Fibroblast of villous mesenchyme (primary cell): ENCODE data around the gene HOMEZ. TPM values are rescaled to one million over a fixed set of nuclear protein-coding genes. Genes with fewer than 3 reads are reported as not detected.
A peak's percentile ranks its signal among the peaks of the same experiment; 100 is the strongest.

Source experiments
- DNase-seq: peaks from one replicate; pipeline ENCODE4 v3.0.0-alpha.2; 2010; ENCODE audit warnings: low read depth
- H3K4me3 ChIP-seq: 2 replicates; pipeline ENCODE4 v1.5.1; 2011; ENCODE audit warnings: low read depth, mild to moderate bottlenecking, low read length
- CTCF ChIP-seq: IDR thresholded peaks from 2 replicates; pipeline ENCODE4 v1.5.1; 2012; ENCODE audit warnings: low read depth, mild to moderate bottlenecking, low read length; ENCODE audit not compliant: insufficient read depth
- total RNA-seq: library from RNA; depleted of rRNA; stranded (reverse); fragments of >200 nt; gene quantifications from 2 replicates; pipeline ENCODE4 v1.2.3, GENCODE V29; 2012

HOMEZ gene
- total RNA-seq, 1 donor: 6.0 TPM

GRCh38 chr14:23306412-23307145 is 20.6 kb upstream of the HOMEZ start, which contains the start of gene BCL2L2:
Gene BCL2L2 (plus strand): TSS chr14:23306833. CDS start chr14:23307768, 935 bp downstream.
- DNase-seq: peak; percentile 94
- TF ChIP-seq CTCF: no peak
- H3K4me3 ChIP-seq: peak within 1 kb of the TSS; percentile 94

GRCh38 chr14:23302290-23303225 is 16.6 kb upstream of the HOMEZ start, which contains the start of gene PPP1R3E:
Gene PPP1R3E (minus strand): TSS chr14:23302859. CDS start chr14:23302576, 283 bp downstream.
- peak; percentile 47 for DNase-seq

GRCh38 chr14:23301969-23302289 is 16.0 kb upstream of the HOMEZ start:
- DNase-seq: no peak
- peak overlapping the region; percentile 72 for H3K4me3 ChIP-seq
- no peak for TF ChIP-seq CTCF

More at GRCh38 chr14:23302290-23303225, 16.6 kb upstream of the HOMEZ start, which contains the start of gene PPP1R3E:
- TF ChIP-seq CTCF: no peak
- peak within 1 kb of the TSS; percentile 72 for H3K4me3 ChIP-seq

- DNase-seq: peak; percentile 99
- TF ChIP-seq CTCF: peak; percentile 47
- H3K4me3 ChIP-seq: peak overlapping the region; percentile 77
These were observed 15.5 kb upstream of the HOMEZ start for GRCh38 chr14:23301288-23301968.

GRCh38 chr14:23300687-23301223 is 14.8 kb upstream of the HOMEZ start:
- DNase-seq: peak; percentile 30
- peak overlapping the region; percentile 77 for H3K4me3 ChIP-seq
- no peak for TF ChIP-seq CTCF
